CD1c-positive myeloid dendritic cell (primary cell): ENCODE results near the gene EIF4EBP2.

Source experiments
- DNase-seq: peaks from one replicate; pipeline ENCODE4 v3.0.0-alpha.2; 2016; ENCODE audit errors: extremely low spot score

The EIF4EBP2 gene

GRCh38 chr10:70378122-70378521, 25.8 kb upstream of the EIF4EBP2 start:
- no peak for DNase-seq

GRCh38 chr10:70379581-70380176, 24.3 kb upstream of the EIF4EBP2 start:
- peak; percentile 26 for DNase-seq

- DNase-seq: no peak
Observed at GRCh38 chr10:70380350-70381135, 23.4 kb upstream of the EIF4EBP2 start.

GRCh38 chr10:70381471-70382421, 22.2 kb upstream of the EIF4EBP2 start:
- peak; percentile 53 for DNase-seq

GRCh38 chr10:70391654-70392053, 12.3 kb upstream of the EIF4EBP2 start:
- DNase-seq: no peak

- no peak for DNase-seq
Observed at GRCh38 chr10:70396140-70396539, 7.8 kb upstream of the EIF4EBP2 start.

GRCh38 chr10:70399177-70399576, 4.8 kb upstream of the EIF4EBP2 start:
- DNase-seq: no peak

- DNase-seq: no peak
Observed at GRCh38 chr10:70403483-70404035, 386 bp upstream of the EIF4EBP2 start.

GRCh38 chr10:70404787-70405036, 767 bp downstream of the EIF4EBP2 start:
- DNase-seq: no peak

- peak; percentile 69 for DNase-seq
Observed at GRCh38 chr10:70405037-70405824, 1.3 kb downstream of the EIF4EBP2 start.

GRCh38 chr10:70409772-70410171, 5.8 kb downstream of the EIF4EBP2 start:
- DNase-seq: no peak

GRCh38 chr10:70410608-70411007, 6.7 kb downstream of the EIF4EBP2 start:
- no peak for DNase-seq

GRCh38 chr10:70412356-70412755, 8.4 kb downstream of the EIF4EBP2 start:
- DNase-seq: no peak

- no peak for DNase-seq
Observed at GRCh38 chr10:70417568-70417967, 13.6 kb downstream of the EIF4EBP2 start.

GRCh38 chr10:70418229-70418628, 14.3 kb downstream of the EIF4EBP2 start:
- no peak for DNase-seq

GRCh38 chr10:70418713-70419112, 14.8 kb downstream of the EIF4EBP2 start:
- no peak for DNase-seq

- DNase-seq: no peak
Observed at GRCh38 chr10:70424320-70424719, 20.4 kb downstream of the EIF4EBP2 start.

GRCh38 chr10:70425096-70425495, 21.2 kb downstream of the EIF4EBP2 start:
- no peak for DNase-seq

- DNase-seq: no peak
Observed at GRCh38 chr10:70426823-70427222, 22.9 kb downstream of the EIF4EBP2 start.

GRCh38 chr10:70430493-70431445, 26.8 kb downstream of the EIF4EBP2 start:
- DNase-seq: peak; percentile 11
